ENCODE measurements around the gene IRF8. TPM values are rescaled to one million over a fixed set of nuclear protein-coding genes. Genes with fewer than 3 reads are reported as not detected.

Gene IRF8
- total RNA-seq, 1 experiment from 2014 or later: 29.5 TPM

DNA sequence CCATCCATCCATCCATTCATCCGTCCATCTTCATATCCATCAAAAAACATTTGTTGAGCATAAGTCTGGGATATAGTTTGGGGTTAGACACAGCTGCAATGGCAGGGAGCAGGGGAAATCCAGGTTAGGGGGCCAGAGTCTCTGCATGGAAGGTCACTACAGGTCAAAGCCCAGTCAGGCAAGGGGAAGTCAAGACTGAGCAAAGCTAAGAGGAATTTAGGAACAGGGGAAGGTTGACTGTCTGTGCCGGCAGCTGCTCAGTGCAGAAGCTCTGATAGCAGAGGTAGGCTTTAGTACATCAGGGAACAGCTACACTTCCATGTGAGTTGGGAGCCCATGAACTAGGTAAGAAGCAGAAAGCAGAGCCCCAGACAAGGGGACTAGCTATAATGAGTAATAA, 68.1 kb downstream of the IRF8 start:
- CTCF ChIA-PET: no interaction called here
- no peak overlapping the region for H3K27ac Mint-ChIP-seq (ENCODE audit: unreplicated experiment)
- H3K4me1 ChIP-seq: peaks cover 34% of the 10 kb centered on the region
- no peaks in the 10 kb centered on the region for H3K27me3 Mint-ChIP-seq (ENCODE audit: insufficient read depth, unreplicated experiment)
- no peaks in the 10 kb centered on the region for H3K9me3 Mint-ChIP-seq (ENCODE audit: unreplicated experiment)
- POLR2A ChIA-PET: no interaction called here
- H3K27me3 ChIP-seq (replicated peaks; ENCODE audit: control insufficient read depth, insufficient read depth, low read length): no peaks in the 10 kb centered on the region
- H3K4me3 Mint-ChIP-seq (ENCODE audit: unreplicated experiment): no peak overlapping the region
- no peak for TF ChIP-seq CTCF (IDR thresholded peaks at IDR 0.05; ENCODE audit: insufficient read depth in 1 of 2, low read depth in 1 of 2, low read length in 1 of 2, severe bottlenecking in 1 of 2, unreplicated experiment in 1 of 2)
- peaks cover 8% of the 10 kb centered on the region for H3K36me3 Mint-ChIP-seq (ENCODE audit: insufficient read depth, unreplicated experiment)
- H3K4me3 ChIP-seq (ENCODE audit: low read depth, low read length): no peak overlapping the region
- BruUV-seq (replicated peaks): no TSS peak
- no peaks in the 10 kb centered on the region for H3K9me3 ChIP-seq
- no peak for DNase-seq
- intact Hi-C loops (cut with micrococcal nuclease; ENCODE audit: unreplicated experiment): no loop called here
- no peaks in the 10 kb centered on the region for H3K36me3 ChIP-seq (ENCODE audit: control insufficient read depth, insufficient read depth, low read length)
- peaks cover 40% of the 10 kb centered on the region for H3K4me1 Mint-ChIP-seq (ENCODE audit: low read depth, unreplicated experiment)

- DNase-seq: no peak
- no peak overlapping the region for H3K4me3 ChIP-seq (ENCODE audit: low read depth, low read length)
- H3K27me3 ChIP-seq (replicated peaks; ENCODE audit: control insufficient read depth, insufficient read depth, low read length): no peaks in the 10 kb centered on the region
- ChIA-PET CTCF (no interaction called here), POLR2A (no interaction called here)
- no peak for TF ChIP-seq CTCF (IDR thresholded peaks at IDR 0.05; ENCODE audit: insufficient read depth in 1 of 2, low read depth in 1 of 2, low read length in 1 of 2, severe bottlenecking in 1 of 2, unreplicated experiment in 1 of 2)
- intact Hi-C loops (cut with micrococcal nuclease; ENCODE audit: unreplicated experiment): no loop called here
- no TSS peak for BruUV-seq (replicated peaks)
- Mint-ChIP-seq H3K9me3 (ENCODE audit: unreplicated experiment) (no peaks in the 10 kb centered on the region), H3K36me3 (ENCODE audit: insufficient read depth, unreplicated experiment) (peaks cover 8% of the 10 kb centered on the region), H3K27ac (ENCODE audit: unreplicated experiment) (no peak overlapping the region), H3K27me3 (ENCODE audit: insufficient read depth, unreplicated experiment) (no peaks in the 10 kb centered on the region), H3K4me3 (ENCODE audit: unreplicated experiment) (no peak overlapping the region), H3K4me1 (ENCODE audit: low read depth, unreplicated experiment) (peaks cover 34% of the 10 kb centered on the region)
- H3K4me1 ChIP-seq: peaks cover 36% of the 10 kb centered on the region
- no peaks in the 10 kb centered on the region for H3K9me3 ChIP-seq
- H3K36me3 ChIP-seq (ENCODE audit: control insufficient read depth, insufficient read depth, low read length): no peaks in the 10 kb centered on the region
Observed at GRCh38 chr16:85968041-85968920, 69.3 kb downstream of the IRF8 start.

DNA sequence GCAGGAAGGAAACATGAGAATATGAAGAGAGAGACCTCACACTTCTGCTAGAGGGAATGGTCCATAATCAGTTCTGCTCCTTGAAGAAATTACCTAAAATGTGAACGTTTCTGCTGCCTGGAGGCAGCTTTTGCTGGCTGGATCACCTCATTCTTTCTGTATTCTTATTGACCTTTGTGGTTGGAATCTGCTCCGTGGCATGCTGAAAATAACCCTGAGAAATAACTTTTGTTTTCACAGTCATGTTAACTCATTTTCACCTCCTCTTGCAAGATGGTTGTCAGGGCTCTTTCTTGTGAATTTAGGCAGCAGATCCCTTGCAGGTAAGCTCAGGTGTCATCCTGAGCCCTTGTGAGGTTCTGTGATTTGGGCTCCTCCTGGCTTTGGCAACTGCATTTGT, 70.2 kb downstream of the IRF8 start:
- no peak overlapping the region for H3K4me3 Mint-ChIP-seq (ENCODE audit: unreplicated experiment)
- H3K27ac Mint-ChIP-seq (ENCODE audit: unreplicated experiment): peak overlapping the region; percentile 0
- peaks cover 7% of the 10 kb centered on the region for H3K9me3 Mint-ChIP-seq (ENCODE audit: unreplicated experiment)
- H3K4me1 Mint-ChIP-seq (ENCODE audit: low read depth, unreplicated experiment): peaks cover 40% of the 10 kb centered on the region
- Histone ChIP-seq H3K36me3 (ENCODE audit: control insufficient read depth, insufficient read depth, low read length) (no peaks in the 10 kb centered on the region), H3K4me1 (peaks cover 38% of the 10 kb centered on the region), H3K27me3 (replicated peaks; ENCODE audit: control insufficient read depth, insufficient read depth, low read length) (no peaks in the 10 kb centered on the region), H3K9me3 (peaks cover 2% of the 10 kb centered on the region; the same call in 1 of the 2 replicates), H3K4me3 (ENCODE audit: low read depth, low read length) (no peak overlapping the region)
- POLR2A ChIA-PET: no interaction called here
- intact Hi-C loops (cut with micrococcal nuclease; ENCODE audit: unreplicated experiment): no loop called here
- no TSS peak for BruUV-seq (replicated peaks)
- TF ChIP-seq CTCF (IDR thresholded peaks at IDR 0.05; ENCODE audit: insufficient read depth in 1 of 2, low read depth in 1 of 2, low read length in 1 of 2, severe bottlenecking in 1 of 2, unreplicated experiment in 1 of 2): no peak
- H3K36me3 Mint-ChIP-seq (ENCODE audit: insufficient read depth, unreplicated experiment): peaks cover 13% of the 10 kb centered on the region
- H3K27me3 Mint-ChIP-seq (ENCODE audit: insufficient read depth, unreplicated experiment): no peaks in the 10 kb centered on the region
- DNase-seq: no peak
- CTCF ChIA-PET: no interaction called here

All from Caco-2 (cell line).